Sigmoid colon (tissue), 4 donors: ENCODE measurements around the gene NMBR.

Source experiments
- CTCF ChIP-seq, 4 experiments: fragments of 450-650 bp in 3 of 4; fragments of 200-600 bp in 1 of 4; IDR thresholded peaks; one replicate each; pipeline ENCODE4 v1.5.1; 2016 to 2019; ENCODE audit warnings: antibody characterized with exemption in 4 of 4, mild to moderate bottlenecking in 3 of 4, moderate library complexity in 2 of 4
- EP300 ChIP-seq, 4 donors: sonication (generic); formaldehyde crosslinking; IDR thresholded peaks; one replicate each; pipeline ENCODE4 v1.6.1; 2017; ENCODE audit warnings: antibody characterized with exemption in 4 of 4

- TF ChIP-seq EP300 (IDR thresholded peaks at IDR 0.05) (no peak), CTCF (IDR thresholded peaks at IDR 0.05) (no peak)
Measured at GRCh38 chr6:142185641-142186040, 38.7 kb upstream of the NMBR start.
